HG03108 (cell line): ENCODE measurements around the gene GLRX2.

ENCODE experiments used
- ATAC-seq: cut with Tn5 transposase; IDR thresholded peaks from one replicate; pipeline ENCODE4 v1.9.1; 2021; ENCODE audit warnings: moderate library complexity; ENCODE audit not compliant: unreplicated experiment

GLRX2 gene

DNA sequence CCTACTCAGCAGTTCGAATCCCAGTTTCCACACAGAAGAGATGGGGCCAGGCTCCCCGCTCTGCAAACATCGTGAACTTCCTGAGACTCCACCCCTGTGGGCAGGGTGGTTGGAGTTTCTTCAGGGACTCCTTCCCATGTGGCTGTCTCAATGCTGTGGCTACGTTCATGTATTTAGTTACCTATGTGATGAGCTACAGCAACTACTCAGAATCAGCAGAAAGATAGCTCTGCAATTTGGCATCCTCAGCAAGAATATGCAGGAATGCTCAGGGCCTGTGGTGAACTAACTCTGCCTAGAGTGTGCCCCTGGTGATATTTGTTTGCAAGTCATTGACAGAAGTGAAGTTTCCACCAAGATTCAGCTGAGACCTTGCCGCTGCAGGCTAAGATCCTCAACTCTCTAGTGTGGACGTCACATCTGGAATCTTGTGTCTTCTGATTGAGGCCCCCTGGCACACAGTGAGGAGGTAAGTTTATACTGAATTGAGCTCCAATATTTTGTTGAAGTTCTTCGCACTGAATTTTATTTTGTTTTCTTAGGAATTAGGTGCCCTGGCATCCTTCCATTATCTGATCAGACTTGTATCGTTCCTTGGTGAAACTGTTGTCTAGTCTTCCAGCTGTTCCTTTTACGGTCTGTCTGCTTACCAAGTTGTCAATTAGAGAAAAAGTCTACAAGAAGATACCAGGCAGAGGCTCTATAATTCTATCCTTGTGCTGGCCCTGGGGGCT, 8.2 kb upstream of the GLRX2 start:
- ATAC-seq = no peak

DNA sequence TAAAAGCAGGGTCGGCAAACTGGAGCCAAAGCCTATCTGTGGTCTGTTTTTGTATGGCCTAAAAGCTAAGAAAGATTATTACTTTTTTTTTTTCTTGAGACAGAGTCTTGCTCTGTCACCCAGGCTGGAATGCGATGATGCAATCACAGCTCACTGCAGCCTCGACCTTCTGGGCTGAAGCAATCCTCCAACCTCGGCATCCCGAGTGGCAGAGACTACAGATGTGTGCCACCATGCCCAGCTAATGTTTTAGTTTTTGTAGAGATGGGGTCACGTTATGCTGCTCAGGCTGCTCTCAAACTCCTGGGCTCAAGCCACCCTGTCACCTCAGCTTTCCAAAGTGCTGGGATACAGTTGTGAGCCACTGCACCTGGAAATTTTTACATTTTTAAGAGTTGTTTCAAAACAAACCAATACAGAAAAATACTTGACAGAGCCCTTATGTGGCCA, 6.5 kb upstream of the GLRX2 start:
- no peak for ATAC-seq

DNA sequence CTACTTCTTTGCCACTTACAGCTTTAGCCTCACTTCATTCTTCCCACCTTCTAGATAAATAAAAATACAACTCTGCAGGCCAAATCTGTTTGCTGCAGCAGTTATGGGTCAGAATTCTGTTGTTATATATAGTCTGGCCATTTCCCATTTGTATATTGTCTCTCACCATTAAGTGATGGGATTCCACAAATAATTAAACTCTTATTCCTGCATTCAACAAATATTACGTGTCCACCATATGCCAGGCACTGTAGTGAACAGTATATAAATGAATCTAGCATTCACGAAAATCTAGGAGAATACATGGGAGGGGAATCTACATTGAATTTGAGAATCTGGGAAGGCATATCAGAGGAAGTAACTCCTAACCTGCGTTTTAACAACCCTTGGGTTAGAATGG, 5.7 kb upstream of the GLRX2 start:
- no peak for ATAC-seq

DNA sequence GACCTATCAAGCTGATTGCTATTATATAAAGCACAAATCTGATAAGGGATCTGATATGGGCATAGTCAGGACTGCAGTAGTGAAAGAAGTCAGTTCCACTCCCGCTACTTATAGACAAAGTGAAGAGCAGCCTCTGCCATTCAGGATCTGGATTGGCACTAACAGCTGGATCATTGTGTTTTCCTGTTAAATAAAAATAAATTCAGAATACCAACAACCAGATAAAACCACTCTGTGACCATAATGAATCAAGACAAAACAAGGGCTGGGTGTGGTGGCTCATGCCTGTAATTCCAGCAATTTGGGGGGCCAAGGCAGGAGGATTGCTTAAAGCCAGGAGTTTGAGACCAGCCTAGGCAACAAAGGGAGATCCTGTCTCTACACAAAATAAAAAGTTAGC, 5.0 kb upstream of the GLRX2 start:
- ATAC-seq = no peak

DNA sequence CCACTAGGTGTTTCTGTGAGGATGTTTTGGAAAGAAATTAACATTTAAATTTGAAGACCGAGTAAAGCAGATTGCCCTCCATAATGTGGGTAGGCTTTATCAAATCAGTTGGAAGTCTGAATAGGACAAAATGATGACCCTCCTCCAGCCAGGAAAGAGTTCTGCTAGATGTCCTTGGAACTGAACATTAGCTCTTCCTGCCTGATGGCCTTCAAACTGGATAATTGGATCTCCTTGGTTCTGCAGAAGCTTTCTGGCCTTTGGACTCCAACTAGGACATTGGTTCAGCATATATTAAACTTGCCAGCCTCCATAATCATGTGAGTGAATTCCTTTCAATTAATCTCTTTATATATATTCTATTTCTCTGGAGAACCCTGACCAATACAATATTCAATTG, 4.4 kb upstream of the GLRX2 start:
- no peak for ATAC-seq

DNA sequence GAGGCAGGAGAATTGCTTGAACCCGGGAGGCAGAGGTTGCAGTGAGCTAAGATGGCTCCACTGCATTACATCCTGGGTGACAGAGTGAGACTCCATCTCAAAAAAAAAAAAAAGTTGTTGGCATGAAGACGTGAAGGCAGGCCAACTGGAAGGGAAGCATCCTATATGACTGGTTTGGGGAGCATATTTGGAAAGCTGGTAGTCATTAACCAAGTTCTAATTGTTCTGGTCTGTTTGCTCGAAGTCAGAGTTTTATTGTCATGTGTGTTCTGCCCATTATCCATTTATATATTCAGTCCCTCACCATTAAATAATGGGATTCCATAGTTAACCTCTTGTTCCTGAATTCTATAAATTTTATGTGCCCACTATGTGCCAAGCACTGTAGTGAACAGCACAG, 3.3 kb upstream of the GLRX2 start:
- no peak for ATAC-seq

DNA sequence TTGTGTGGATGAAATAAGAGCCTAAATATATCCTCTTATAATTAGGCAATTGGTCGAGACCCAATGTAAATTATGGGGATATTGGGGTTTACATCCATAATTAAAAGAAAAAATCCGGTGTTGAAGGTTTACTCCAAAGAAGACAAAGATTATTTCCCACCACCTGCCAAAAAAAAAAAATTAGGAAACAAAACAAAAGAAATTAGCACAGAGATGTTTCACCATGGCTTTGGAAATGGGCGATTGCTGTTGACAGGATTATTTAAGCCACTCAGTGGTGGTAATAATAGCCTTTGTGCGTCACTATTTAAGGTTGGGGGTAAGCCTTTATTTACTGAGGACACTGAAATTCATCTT, 585 bp upstream of the GLRX2 start:
- ATAC-seq = no peak

DNA sequence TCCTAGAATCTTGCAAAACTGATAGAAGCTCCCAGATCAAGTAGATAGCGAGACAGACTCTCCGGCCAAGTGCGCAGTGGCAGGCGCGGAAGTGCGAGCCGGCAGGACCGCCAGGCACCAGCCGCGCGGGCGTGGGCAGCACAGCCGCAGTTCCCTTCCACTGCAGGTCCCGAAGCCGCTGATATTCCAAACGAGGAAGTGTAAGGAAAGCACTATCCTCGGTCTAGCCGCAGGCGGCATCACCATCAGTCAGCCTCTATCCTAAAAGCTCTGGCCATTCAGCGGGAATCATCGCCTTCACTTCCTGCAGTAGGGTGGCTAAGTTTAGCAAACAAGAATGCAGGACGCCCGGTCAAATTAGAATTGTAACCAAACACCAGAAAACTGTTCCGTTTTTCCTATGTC, 710 bp downstream of the GLRX2 start:
- ATAC-seq = peak; percentile 31

DNA sequence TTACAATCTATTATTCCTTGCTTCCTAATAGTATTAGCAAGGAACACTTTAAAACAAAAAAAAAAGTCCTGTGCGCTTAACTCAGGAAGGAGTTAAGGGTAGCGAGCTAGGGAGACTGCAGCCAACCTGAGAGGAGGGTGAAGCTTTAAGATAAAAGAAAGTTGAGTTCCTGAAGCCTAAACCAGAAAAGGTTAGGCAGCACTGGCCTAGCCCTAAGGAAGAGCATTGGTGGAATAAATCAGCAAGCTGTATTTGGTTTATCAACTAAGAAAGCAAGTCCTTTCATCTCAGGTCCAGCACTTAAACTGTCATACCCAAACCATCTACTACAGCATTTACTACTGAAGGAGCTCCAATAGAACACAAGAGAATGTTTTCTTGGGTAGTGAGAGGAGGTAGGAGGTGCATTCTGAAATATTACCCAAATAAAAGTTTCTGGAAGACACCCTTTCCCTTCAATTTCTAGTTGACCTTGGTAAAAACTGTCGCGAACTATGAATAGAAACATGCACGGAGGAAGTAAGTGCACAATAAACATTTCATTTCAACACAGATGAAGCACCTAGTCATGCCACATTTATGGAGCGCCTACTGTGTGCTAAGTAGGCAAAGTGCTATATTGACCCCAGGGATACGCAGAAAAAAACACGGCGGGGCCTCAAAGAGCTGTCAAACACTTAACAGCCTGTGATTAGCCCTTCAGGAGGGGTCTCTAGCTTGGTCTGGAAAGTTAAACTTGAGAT, 1.3 kb downstream of the GLRX2 start:
- ATAC-seq = peak; percentile 0

DNA sequence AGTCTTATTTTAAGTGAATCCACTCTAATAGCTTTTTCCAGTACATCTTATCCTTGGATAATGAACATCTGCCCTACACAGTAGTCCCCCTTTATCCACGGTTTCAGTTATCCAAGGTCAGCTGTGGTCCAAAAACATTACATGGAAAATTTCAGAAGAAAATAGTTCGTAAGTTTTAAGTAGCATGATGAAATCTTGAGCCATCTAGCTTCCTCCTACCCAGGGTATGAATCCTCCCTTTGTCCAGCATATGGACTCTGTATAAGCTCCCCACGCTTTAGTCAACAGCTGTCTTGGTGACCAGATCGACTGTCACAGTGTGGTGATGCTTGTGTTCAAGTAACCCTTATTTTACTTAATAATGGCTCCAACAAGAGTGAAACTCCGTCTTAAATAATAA, 2.6 kb downstream of the GLRX2 start:
- ATAC-seq = no peak

DNA sequence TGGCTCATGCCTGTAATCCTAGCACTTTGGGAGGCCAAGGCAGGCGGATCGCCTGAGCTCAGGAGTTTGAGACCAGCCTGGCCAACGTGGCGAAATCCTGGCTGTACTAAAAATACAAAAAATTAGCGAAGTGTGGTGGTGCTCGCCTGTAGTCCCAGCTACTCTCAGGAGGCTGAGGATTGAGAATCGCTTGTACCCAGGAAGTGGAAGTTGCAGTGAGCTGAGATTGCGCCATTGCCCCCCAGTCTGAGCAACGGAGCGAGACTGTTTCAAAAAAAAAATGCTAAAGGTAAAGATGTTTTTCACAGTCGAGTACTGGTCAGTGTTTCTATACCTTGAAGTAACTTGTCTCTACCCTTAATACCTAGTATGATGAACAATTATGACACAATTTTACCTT, 11.1 kb downstream of the GLRX2 start:
- no peak for ATAC-seq

DNA sequence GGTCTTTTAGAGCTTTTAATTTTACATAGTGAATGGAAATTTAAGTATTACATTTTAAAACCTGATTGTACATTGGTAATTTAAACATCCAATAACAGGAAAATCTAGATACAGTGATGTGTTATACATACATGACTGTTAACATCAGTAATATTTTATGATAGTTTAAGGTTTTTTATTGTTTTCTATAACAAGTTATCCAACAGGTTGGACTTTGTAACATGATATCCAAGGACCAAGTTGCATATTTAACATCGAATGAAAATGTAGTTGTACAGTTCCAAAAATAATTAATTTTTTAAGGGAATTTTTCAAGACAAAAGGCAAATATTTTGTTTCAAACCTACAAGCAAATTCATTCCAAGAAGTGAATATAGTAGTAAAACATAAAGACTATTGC, 14.3 kb downstream of the GLRX2 start:
- ATAC-seq = no peak

DNA sequence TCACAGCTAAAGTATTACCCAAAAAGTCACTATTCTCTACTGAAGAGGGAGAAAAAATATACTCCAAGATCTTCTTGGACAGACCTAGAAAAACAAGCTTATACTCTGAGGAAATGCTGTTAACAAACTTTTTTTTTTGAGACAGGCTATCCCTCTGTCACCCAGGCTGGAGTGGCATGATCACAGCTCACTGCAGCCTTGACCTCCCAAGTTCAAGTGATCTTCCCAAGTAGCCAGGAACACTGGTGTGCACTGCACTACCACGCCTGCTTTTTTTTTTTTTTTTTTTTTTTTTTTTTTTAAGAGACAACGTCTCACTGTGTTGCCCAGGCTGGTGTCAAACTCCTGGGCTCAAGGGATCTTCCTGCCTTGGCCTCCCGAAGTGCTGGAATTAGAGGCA, 17.3 kb downstream of the GLRX2 start:
- no peak for ATAC-seq

DNA sequence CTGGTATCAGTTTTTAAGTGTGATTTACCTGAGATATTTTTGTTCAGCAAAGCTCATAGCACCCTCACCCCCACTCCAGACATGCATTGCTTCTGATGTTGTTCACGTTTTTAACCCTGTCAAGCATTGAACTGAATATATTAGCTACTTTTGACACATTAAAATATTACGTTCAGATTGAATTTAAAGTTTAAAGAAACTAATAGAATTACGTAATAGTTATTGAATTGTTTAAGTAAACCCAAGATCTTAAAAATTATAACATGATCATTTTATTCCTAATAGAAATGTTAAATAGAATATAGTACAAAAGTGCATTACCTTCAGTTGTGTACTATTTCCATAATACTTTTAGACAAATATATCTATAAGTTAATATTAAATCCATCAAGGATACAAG, 18.9 kb downstream of the GLRX2 start:
- no peak for ATAC-seq

DNA sequence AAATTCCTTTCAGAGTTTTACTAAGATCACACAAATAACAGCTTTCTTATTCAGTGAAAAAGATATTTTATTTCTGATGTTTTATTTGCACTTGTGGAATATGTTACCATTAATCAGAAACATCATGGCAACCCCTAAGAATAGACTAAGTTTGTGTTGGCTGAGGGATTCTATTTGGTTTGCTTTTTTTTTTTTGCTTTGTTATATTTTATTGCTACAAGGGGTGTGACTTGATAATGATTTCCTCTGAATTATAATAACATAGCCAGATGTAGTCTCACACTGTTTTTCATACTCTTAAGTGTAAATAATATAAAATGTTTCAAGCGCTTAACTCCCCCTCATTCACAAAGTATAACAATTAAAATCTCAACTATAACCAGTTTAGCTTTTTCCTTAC, 20.0 kb downstream of the GLRX2 start:
- no peak for ATAC-seq

DNA sequence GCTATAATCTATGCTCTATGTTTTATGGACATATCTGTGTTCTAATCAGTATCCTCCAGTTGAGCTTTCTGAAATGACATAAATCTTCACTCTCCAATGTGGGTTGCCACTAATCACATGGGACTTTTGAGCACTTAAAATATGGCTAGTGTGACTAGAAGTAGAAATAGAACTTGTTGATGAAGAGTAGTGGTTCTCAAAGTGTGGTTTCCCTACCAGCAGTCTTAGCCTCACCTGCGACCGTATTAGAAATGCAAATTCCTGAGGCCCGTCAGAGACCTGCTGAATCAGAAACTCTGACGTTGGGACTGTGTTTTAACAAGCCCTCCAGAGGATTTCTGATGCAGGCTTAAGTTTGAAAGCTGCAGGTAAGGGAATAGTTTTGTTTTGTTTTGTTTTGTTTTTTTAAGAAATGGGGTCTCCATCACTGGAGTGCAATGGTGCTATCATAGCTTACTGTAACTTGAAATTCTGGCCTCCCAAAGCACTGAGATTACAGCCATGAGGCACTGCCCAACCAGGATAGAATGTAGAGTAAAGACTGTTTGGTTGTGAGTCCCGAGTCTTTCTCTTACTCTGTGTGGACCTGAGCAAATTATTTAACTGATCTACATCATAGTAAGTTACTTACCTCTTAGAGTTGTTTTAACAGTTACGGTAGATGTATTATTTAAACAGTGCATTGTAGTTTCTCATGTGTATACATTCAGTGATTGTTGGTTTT, 21.7 kb downstream of the GLRX2 start:
- peak; percentile 92 for ATAC-seq

DNA sequence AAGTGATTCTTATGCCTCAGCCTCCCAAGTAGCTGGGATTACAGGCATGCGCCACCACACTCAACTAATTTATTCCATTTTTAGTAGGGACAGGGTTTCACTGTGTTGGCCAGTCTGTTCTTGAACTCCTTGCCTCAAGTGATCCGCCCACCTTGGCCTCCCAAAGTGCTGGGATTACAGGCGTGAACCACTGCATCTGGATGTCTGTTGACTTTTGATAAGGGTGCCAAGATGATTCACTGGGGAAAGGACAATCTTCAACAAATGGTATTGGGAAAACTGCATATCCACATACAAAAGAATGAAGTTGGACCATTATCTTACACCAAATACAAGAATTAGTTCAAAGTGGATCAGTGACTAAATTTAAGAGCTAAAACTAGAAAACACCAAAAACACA, 26.0 kb downstream of the GLRX2 start:
- ATAC-seq = no peak

DNA sequence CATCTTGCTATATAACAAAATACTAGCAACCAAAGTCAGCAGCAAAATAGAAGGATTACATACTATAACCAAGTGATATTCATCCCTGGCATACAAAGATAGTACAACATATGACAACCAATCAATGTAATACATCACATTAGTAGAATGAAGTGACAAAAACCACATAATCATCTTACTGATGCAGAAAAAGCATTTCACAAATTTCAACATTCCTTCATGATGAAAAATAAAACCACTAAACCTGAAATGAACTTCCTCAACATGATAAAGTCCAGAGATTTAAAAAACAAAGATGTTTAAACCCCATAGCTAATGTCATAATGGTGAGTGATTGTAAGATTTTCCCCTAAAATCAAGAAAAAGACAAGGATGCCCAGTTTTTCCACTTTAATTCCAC, 27.2 kb downstream of the GLRX2 start:
- ATAC-seq = no peak

DNA sequence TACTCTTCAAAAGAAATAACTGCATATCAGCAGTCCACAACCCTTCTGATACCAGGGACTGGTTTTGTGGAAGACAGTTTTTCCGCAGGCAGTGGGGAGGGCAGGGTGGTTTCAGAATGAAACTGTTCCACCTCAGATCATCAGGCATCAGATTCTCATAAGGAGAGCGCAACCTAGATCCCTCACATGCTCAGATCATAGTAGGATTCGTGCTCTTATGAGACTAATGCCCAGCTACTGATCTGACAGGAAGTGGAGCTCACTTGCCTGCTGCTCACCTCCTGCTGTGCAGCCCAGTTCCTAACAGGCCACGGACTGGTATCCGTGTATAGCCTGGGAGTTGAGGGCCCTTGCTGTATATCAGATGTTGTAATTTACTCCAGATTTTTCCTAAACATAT, 34.3 kb downstream of the GLRX2 start:
- ATAC-seq = peak; percentile 51

DNA sequence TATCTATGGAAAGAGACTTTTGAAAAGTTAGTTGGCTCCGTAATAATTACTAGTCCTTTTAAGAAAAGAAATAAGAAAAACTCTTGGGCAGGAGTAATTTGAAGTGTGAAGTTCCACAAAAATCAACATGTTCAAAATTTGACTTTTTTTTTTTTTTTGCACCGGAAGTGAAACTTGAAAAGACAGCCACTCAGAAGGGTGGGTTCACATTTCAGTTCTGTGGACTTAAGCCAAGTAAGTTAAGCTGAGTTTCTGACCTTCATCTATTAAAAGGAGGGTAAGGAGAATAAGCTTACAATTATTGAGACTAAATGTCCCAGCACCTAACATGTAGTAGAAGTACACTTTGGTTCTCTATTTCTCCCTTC, 34.8 kb downstream of the GLRX2 start:
- no peak for ATAC-seq

DNA sequence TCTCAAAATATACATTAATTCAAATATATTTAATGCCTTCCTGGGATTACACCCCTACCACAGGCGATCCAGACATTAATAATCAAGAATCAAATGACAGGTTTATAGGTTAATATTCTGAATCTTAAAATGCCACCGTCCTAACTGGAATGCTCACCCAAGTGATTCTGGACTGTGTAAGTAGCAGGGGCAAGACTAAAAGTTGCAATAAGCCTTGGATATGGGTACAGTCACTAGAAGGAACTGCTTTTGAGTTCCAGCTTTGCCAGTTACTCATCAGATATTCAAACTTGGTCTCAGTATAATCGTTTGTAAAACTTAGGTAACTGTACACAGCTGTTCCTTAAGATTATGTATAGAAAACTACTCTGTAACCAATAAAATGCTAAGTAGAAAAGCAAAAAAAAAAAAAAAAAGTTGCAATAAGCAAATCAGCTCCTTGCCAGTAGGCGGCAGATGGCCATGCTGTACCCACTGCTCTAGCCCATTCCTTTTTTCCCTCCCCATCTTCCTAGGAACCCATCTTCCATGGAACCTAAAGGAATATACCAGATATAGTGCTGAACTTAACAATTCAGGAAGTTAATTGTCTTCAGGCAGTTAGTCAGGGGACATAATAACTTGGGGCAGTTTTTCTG, 35.3 kb downstream of the GLRX2 start:
- ATAC-seq = no peak

DNA sequence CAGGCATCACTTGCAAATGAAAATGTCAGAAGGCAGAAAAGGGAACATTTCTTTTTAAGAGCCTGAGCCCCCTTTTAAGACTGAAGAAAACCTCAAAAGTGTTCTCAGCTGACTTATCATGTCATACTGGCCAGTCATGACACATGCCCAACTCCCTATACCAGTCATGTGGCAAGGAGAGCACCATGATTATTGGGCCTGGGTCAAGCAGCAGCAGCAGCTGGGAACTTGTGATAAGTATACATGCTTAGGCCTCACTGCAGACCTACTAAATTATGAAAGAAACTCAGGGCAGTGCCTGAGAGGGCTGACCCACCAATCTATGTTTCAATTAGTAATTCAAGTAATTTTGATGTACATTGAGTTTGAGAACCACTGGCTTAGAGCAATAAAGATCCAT, 37.2 kb downstream of the GLRX2 start:
- no peak for ATAC-seq
